GM21367 (cell line): ENCODE data around the gene C18orf32.
"Not testable (repeated sequence)": the region's sequence is repeated elsewhere in the genome, so short reads cannot be mapped to it uniquely, and the experiment has no call there.

Experiments used
- ATAC-seq: cut with Tn5 transposase; IDR thresholded peaks from one replicate; pipeline ENCODE4 v1.9.1; 2021; ENCODE audit not compliant: unreplicated experiment

Gene C18orf32

DNA sequence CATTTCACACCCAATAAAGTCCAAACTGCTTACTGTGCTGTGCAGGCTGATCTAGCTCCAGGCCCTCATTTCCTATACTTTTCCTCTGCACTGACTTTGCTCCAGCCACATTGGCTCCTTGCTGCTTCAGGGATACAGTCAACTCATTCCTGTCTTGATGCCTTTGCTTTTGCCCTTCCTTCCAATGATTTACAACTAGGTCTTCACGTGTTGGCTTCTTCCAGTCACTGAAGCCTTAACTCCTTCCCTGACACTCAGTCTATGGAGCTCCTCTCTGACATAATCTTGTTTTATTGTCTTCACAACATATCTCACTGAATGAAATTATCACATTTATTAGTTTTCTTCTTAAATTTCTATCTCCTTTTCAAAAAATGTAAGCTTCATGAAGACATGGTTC is 16.9 kb upstream of the C18orf32 start:
- ATAC-seq, result no peak

DNA sequence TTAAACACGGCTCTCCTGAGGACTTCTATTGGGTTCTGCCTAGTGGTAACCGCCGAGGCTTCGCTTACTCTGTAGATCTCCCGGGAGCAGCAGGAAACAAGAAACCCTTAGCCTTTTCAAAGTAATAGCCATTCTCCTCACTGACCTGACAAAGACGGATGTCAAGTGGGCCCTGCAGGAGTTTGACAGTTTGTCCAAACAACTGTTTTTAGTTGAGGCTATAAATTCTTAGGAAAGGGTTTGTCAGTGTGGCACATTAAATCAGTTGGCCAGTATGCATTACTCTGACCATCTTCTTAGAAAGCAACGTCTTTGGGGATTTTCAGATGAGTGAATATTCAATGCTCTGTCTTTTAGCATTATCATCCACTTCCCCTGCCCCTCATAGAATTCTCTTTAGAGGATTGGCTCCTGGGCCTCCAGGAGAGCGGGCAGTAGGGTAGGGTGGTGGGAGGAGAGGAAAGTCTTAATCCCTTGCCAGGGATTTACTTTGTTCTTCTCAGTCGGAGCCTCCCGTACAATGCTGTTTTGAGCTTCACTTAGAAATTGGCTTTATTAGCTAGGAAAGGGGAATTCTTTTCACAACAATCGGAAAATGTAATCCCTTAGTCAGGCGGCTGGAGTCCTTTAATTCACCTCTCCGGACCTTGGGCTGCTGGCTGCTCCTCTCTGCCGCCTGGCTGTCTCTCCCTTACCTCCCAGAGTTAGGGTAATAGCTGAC is 13.3 kb upstream of the C18orf32 start:
- ATAC-seq, result no peak

DNA sequence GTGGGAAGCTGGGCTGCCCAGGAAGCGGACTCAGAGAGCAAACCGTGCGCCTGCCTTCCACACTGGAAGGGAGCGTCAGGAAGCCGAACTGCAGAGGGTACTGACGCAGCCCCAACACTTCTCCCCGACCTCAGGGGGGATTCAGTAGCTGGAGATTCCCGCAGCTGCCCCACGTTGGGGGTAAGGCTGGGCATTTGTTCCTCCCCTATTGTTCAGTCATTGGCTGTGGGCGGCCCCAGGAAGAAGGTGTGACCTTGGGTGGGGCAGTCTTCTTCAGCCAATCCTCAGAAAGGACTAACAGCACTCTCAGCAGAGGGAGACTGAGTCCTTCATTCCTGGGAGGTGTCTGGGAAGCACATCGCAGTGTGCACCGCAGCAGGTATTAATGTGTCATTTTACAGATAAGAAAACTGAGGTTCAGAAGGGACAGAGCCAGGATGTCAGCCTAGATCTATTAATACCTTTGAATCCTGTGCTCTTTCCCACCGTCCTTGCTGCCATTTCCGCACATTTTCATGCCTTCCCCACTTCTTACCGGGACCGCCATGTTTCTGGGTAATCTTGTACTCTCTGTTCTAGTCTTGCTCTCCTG is 12.1 kb upstream of the C18orf32 start:
- ATAC-seq, result no peak

GRCh38 chr18:49495480-49495879 is 8.4 kb upstream of the C18orf32 start:
- no peak for ATAC-seq

DNA sequence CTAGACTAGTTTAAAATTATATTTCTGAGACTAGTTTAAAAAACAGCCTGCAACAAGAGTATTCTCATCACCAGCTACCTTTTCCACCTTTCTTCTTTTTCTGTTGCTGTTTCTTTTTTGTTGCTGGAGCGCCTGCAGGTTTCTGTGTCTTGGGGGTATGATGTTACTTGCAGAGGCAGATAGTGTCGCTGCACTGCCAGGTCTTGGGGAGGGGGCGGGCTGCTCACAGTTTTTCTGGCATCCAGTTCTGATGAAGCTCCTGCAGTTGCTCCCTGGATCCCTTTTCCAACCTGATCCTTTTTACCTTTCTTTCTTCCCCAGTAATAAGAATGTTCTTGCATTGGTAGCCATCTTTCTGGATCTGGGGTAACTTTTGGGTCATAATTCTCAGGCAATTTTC is 8.0 kb upstream of the C18orf32 start:
- ATAC-seq, result no peak

- ATAC-seq, result no peak
Observed at GRCh38 chr18:49494660-49495059, 7.6 kb upstream of the C18orf32 start.

- ATAC-seq, result no peak
Observed at GRCh38 chr18:49492694-49493033, 5.6 kb upstream of the C18orf32 start.

DNA sequence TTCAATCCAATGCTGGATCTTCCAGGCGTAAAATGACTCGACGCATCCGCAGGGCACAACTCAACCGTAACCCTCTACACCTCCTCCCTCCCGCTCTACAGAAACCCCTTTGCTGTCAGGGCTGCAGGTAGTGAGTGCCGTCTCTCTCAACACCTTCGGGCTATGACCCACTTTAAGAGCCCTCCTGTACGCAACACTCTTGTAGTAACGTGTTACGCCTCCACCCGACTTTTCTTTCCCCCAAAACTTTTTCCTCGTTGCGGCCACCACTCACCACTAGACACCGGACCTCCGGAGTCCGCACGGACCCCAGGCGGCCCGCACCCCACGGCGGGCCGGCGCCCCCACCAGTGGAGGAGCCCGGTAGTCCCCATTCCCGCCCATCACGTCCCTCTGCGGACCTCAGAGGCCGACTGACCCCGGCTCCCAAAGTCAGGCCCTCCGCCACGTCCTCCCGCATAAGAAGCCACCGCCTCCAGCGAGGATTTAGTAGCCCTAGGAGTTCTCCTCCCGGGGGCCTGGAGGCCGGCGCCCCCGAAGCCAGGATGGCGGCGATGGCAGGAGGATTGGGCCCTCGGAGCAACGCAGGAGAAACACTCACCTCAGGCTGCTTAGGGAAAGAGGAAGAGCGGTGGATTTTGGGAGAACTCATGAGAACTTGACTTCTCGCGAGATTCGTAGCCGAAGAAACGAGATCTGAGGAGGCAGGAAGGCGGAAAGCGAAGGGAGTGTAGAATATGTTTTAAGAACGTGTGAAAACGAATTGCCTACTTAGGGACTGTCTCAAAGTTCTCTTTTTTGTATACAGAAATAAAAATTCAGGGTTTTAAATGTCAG is 5.0 kb upstream of the C18orf32 start, which contains the start of gene RPL17:
Gene RPL17, minus strand, starts transcription at position 609 of the 837 bp plus-strand sequence.
- ATAC-seq, result peak; percentile 62

- ATAC-seq, result no peak
Observed at GRCh38 chr18:49491534-49491856, 4.5 kb upstream of the C18orf32 start.

DNA sequence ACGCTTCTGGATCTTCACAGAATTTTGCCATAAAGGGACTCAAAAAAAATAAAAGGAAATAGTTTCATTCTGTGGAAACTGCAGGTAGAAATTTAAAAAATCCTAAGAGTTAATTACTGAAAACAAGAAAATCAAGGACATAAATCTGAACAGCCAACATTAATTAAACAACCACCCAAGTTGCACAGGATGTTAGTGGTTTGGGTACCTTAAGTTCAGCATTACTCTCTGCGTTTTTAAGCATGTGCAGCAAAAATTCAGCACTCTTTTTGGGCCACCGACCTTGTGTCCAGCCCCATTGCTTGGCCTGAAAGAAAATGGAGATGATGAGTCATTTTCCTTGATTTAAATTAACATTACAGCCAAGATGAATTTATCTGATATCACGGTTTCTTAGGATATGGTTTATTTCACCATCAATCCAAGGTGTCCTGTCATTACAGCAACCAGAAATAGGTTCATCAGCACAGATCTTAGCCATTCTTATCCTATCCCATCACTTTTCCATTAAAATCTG is 3.3 kb upstream of the C18orf32 start:
- ATAC-seq, result no peak

DNA sequence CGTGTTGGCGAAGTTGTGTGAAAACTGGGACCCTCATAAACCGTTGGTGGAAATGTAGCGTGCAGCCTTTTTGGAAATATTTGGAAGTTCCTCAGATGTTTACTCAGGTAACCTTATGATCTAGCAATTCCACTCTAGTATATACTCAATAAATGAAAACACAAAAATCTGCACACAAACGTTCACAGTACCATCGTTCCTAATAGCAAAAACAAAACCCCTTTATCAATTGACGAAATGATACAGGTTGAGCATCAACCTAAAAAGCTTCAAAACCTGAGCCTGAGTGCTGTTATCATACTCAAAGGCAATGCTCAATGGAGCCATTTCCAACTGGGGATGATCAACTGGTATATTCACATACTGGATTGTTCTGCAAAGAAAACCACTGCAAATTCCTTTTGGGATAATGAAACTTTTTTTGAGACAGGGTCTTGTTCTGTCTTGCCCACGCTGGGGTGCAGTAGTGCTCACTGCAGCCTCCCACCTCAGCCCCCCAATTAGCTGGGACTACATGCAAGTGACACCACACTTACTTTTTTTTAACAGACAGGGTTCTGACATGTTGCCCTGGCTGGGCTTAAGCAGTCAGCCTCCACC is 777 bp upstream of the C18orf32 start:
- ATAC-seq, result no peak

GRCh38 chr18:49486606-49486952 is 455 bp downstream of the C18orf32 start:
- ATAC-seq, result no peak

GRCh38 chr18:49486134-49486533 is 900 bp downstream of the C18orf32 start:
- no peak for ATAC-seq

GRCh38 chr18:49483198-49483597 is 3.8 kb downstream of the C18orf32 start:
- no peak for ATAC-seq

DNA sequence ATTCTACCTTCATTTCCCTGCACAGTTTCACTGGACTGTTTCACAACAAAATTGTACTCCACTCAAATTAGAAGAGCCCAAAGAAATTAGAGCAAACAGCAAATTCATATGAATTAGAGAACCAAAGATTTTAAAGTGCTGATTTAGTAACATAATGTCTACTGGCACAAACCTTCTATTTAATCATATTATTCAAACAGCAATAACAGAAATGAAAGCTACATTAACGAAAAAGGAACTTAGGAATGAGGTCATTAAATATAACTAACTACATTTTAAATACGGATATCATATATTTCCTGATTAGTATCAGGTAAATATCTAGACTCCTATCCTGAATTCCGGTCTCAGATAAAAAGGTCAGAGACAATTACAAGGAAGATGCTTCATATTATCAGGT is 5.1 kb downstream of the C18orf32 start:
- ATAC-seq, result no peak

DNA sequence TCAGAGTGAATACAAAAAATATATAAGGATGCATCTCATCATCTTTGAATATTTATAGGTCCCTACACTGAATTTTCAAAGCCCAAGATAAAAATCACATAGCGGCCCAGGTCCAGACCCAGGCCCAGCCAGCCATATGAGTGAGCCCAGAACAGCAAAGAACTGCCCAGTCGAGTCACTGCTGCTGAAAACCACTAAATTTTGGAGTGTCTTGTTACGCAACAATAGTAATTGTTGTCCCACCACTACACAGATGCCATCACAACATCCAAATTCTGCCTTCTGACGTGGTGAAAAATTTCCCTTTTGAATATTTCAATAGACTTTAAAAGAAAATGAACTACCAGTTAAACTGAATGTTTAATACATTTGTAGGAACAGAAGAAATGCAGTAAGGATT is 5.7 kb downstream of the C18orf32 start:
- no peak for ATAC-seq

- ATAC-seq, result no peak
Observed at GRCh38 chr18:49479381-49480137, 7.5 kb downstream of the C18orf32 start.

GRCh38 chr18:49476664-49477411 is 10.2 kb downstream of the C18orf32 start:
- no peak for ATAC-seq

GRCh38 chr18:49474935-49475334 is 12.1 kb downstream of the C18orf32 start:
- not testable (repeated sequence) for ATAC-seq

GRCh38 chr18:49473721-49474120 is 13.3 kb downstream of the C18orf32 start:
- no peak for ATAC-seq
